Activated T-cell treated with anti-CD3 and anti-CD28 coated beads for 4 hours (primary cell): ENCODE data around the gene MPV17L.
"Not testable (repeated sequence)": the region's sequence is repeated elsewhere in the genome, so short reads cannot be mapped to it uniquely, and the experiment has no call there.

Experiments used
- DNase-seq: peaks from one replicate; pipeline ENCODE4 v3.0.0-alpha.2; 2020

The MPV17L gene

GRCh38 chr16:15415511-15415985 lies 20.0 kb downstream of the MPV17L start:
- DNase-seq: no peak

- DNase-seq: no peak
Measured at GRCh38 chr16:15417197-15417596, 21.6 kb downstream of the MPV17L start.

- no peak for DNase-seq
Measured at GRCh38 chr16:15418206-15418605, 22.7 kb downstream of the MPV17L start.

- not testable (repeated sequence) for DNase-seq
Measured at GRCh38 chr16:15421696-15422095, 26.1 kb downstream of the MPV17L start.

GRCh38 chr16:15422222-15422621 lies 26.7 kb downstream of the MPV17L start:
- DNase-seq: no peak

- DNase-seq: no peak
Measured at GRCh38 chr16:15425861-15426260, 30.3 kb downstream of the MPV17L start.

- DNase-seq: no peak
Measured at GRCh38 chr16:15426796-15427195, 31.2 kb downstream of the MPV17L start.

- peak; percentile 49 for DNase-seq
Measured at GRCh38 chr16:15427648-15428239, 32.2 kb downstream of the MPV17L start.

GRCh38 chr16:15430884-15431283 lies 35.3 kb downstream of the MPV17L start:
- DNase-seq: not testable (repeated sequence)

GRCh38 chr16:15434079-15434424 lies 38.5 kb downstream of the MPV17L start:
- no peak for DNase-seq

- peak; percentile 33 for DNase-seq
Measured at GRCh38 chr16:15434425-15435215, 39.1 kb downstream of the MPV17L start, which contains the start of gene BMERB1. Gene BMERB1, plus strand, starts transcription at chr16:15434588. Its CDS starts 66 bp downstream, at chr16:15434654.

GRCh38 chr16:15435216-15435864 lies 39.8 kb downstream of the MPV17L start:
- DNase-seq: no peak

GRCh38 chr16:15439102-15439501 lies 43.5 kb downstream of the MPV17L start:
- DNase-seq: no peak

GRCh38 chr16:15439521-15439920 lies 44.0 kb downstream of the MPV17L start:
- DNase-seq: no peak

GRCh38 chr16:15440852-15441251 lies 45.3 kb downstream of the MPV17L start:
- DNase-seq: no peak

- not testable (repeated sequence) for DNase-seq
Measured at GRCh38 chr16:15442140-15442539, 46.6 kb downstream of the MPV17L start.

GRCh38 chr16:15443753-15444152 lies 48.2 kb downstream of the MPV17L start:
- no peak for DNase-seq

GRCh38 chr16:15444264-15444663 lies 48.7 kb downstream of the MPV17L start:
- DNase-seq: no peak

GRCh38 chr16:15445450-15445849 lies 49.9 kb downstream of the MPV17L start:
- no peak for DNase-seq

- DNase-seq: no peak
Measured at GRCh38 chr16:15446901-15447300, 51.3 kb downstream of the MPV17L start.

GRCh38 chr16:15450624-15451023 lies 55.1 kb downstream of the MPV17L start:
- no peak for DNase-seq

- DNase-seq: no peak
Measured at GRCh38 chr16:15451098-15451731, 55.7 kb downstream of the MPV17L start.

- DNase-seq: no peak
Measured at GRCh38 chr16:15452246-15452855, 56.8 kb downstream of the MPV17L start.
